H9 (cell line): ENCODE data around the gene PDPK1. TPM values are rescaled to one million over a fixed set of nuclear protein-coding genes. Genes with fewer than 3 reads are reported as not detected.
"Not testable (repeated sequence)": the region's sequence is repeated elsewhere in the genome, so short reads cannot be mapped to it uniquely, and the experiment has no call there.

Experiments used
- DNase-seq: peaks from one replicate; pipeline ENCODE4 v3.0.0-alpha.2; 2017
- H2AFZ ChIP-seq: one replicate; pipeline ENCODE4 v1.6.1; 2013; ENCODE audit warnings: mild to moderate bottlenecking, low read length, control low read depth, moderate library complexity
- H2AK5ac ChIP-seq: 2 replicates; pipeline ENCODE4 v1.6.1; 2013; ENCODE audit warnings: low read length, control low read depth, mixed read lengths; ENCODE audit not compliant: insufficient read length
- H2BK120ac ChIP-seq: one replicate; pipeline ENCODE4 v1.6.1; 2013; ENCODE audit warnings: low read depth, mild to moderate bottlenecking, low read length, control low read depth, inconsistent platforms; ENCODE audit not compliant: poor library complexity, severe bottlenecking
- H2BK12ac ChIP-seq: 2 replicates; pipeline ENCODE4 v1.6.1; 2013; ENCODE audit warnings: low read length, control low read depth, mixed read lengths, low read depth; ENCODE audit not compliant: insufficient read length
- H2BK15ac ChIP-seq: 2 replicates; pipeline ENCODE4 v1.6.1; 2013; ENCODE audit warnings: low read depth, low read length, control low read depth
- H2BK20ac ChIP-seq: one replicate; pipeline ENCODE4 v1.6.1; 2013; ENCODE audit warnings: low read depth, mild to moderate bottlenecking, low read length, control low read depth, inconsistent platforms; ENCODE audit not compliant: poor library complexity, severe bottlenecking
- H2BK5ac ChIP-seq: 2 replicates; pipeline ENCODE4 v1.6.1; 2013; ENCODE audit warnings: low read length, control low read depth, mixed read lengths; ENCODE audit not compliant: insufficient read length
- H3K14ac ChIP-seq: 2 replicates; pipeline ENCODE4 v1.6.1; 2013; ENCODE audit warnings: low read length, control low read depth; ENCODE audit not compliant: insufficient read depth
- H3K18ac ChIP-seq: 2 replicates; pipeline ENCODE4 v1.6.1; 2013; ENCODE audit warnings: low read depth, mild to moderate bottlenecking, mixed read lengths, low read length, control low read depth; ENCODE audit not compliant: insufficient read length
- H3K23ac ChIP-seq: 2 replicates; pipeline ENCODE4 v1.6.1; 2013; ENCODE audit warnings: low read length, control low read depth, mixed read lengths, low read depth; ENCODE audit not compliant: insufficient read length
- H3K23me2 ChIP-seq: 2 replicates; pipeline ENCODE4 v1.6.1; 2013; ENCODE audit warnings: low read depth, mild to moderate bottlenecking, mixed read lengths, low read length, control low read depth; ENCODE audit not compliant: insufficient read length, poor library complexity, severe bottlenecking
- H3K27ac ChIP-seq: 2 replicates; pipeline ENCODE4 v1.5.1; 2013; ENCODE audit warnings: low read length, control low read depth, mixed read lengths, low read depth; ENCODE audit not compliant: insufficient read length
- H3K27me3 ChIP-seq: 2 replicates; pipeline ENCODE4 v1.6.1; 2013; ENCODE audit warnings: low read length, control low read depth, inconsistent platforms; ENCODE audit not compliant: insufficient read depth
- H3K4ac ChIP-seq: 2 replicates; pipeline ENCODE4 v1.6.1; 2013; ENCODE audit warnings: low read depth, mild to moderate bottlenecking, control low read depth, inconsistent platforms, low read length, moderate library complexity
- H3K4me1 ChIP-seq: 2 replicates; pipeline ENCODE4 v1.6.1; 2013; ENCODE audit warnings: low read length, control low read depth, inconsistent platforms; ENCODE audit not compliant: insufficient read depth
- H3K4me2 ChIP-seq: 2 replicates; pipeline ENCODE4 v1.6.1; 2013; ENCODE audit warnings: low read length, control low read depth, mixed read lengths; ENCODE audit not compliant: insufficient read length, insufficient read depth
- H3K56ac ChIP-seq: 2 replicates; pipeline ENCODE4 v1.6.1; 2013; ENCODE audit warnings: low read depth, mild to moderate bottlenecking, mixed read lengths, low read length, control low read depth; ENCODE audit not compliant: insufficient read length
- H3K79me1 ChIP-seq: 2 replicates; pipeline ENCODE4 v1.6.1; 2013; ENCODE audit warnings: low read depth, mild to moderate bottlenecking, moderate library complexity, low read length, control low read depth, inconsistent platforms; ENCODE audit not compliant: insufficient read depth, poor library complexity, severe bottlenecking
- H3K79me2 ChIP-seq: 2 replicates; pipeline ENCODE4 v1.6.1; 2013; ENCODE audit warnings: low read length, control low read depth, inconsistent platforms; ENCODE audit not compliant: insufficient read depth
- H3K9ac ChIP-seq: 2 replicates; pipeline ENCODE4 v1.6.1; 2013; ENCODE audit warnings: low read length, control low read depth, mixed read lengths; ENCODE audit not compliant: insufficient read length; ENCODE audit errors: extremely low read depth
- H3K9me3 ChIP-seq: one replicate; pipeline ENCODE4 v1.6.1; 2013; ENCODE audit warnings: low read depth, low read length, inconsistent platforms; ENCODE audit not compliant: control insufficient read depth
- H3T11ph ChIP-seq: one replicate; pipeline ENCODE4 v1.6.1; 2013; ENCODE audit warnings: mild to moderate bottlenecking, low read length, control low read depth, inconsistent platforms
- H4K20me1 ChIP-seq: one replicate; pipeline ENCODE4 v1.6.1; 2013; ENCODE audit not compliant: control insufficient read depth, insufficient read length, insufficient read depth
- H4K5ac ChIP-seq: 2 replicates; pipeline ENCODE4 v1.6.1; 2013; ENCODE audit warnings: low read depth, mild to moderate bottlenecking, mixed read lengths, low read length, control low read depth; ENCODE audit not compliant: insufficient read length
- H4K8ac ChIP-seq: replicated peaks from 2 replicates; pipeline ENCODE4 v1.6.1; 2013; ENCODE audit warnings: low read length, control low read depth, mixed read lengths, low read depth; ENCODE audit not compliant: insufficient read length
- H4K91ac ChIP-seq: 2 replicates; pipeline ENCODE4 v1.6.1; 2013; ENCODE audit warnings: low read depth, mild to moderate bottlenecking, moderate library complexity, mixed read lengths, low read length, control low read depth; ENCODE audit not compliant: insufficient read length
- H3K27ac Mint-ChIP-seq, 3 experiments: 2 replicates in 2 of 3; 3 replicates in 1 of 3; pipeline ENCODE4 v1.8.0; 2020 to 2021; ENCODE audit warnings: mixed read lengths in 3 of 3, mild to moderate bottlenecking in 1 of 3, moderate library complexity in 1 of 3
- H3K27me3 Mint-ChIP-seq: 2 replicates; pipeline ENCODE4 v1.8.0; 2021; ENCODE audit warnings: low read depth, mild to moderate bottlenecking, moderate library complexity, mixed read lengths
- H3K36me3 Mint-ChIP-seq, 3 experiments: 2 replicates in 2 of 3; 3 replicates in 1 of 3; pipeline ENCODE4 v1.8.0; 2020 to 2021; ENCODE audit warnings: low read depth in 3 of 3, mixed read lengths in 3 of 3; ENCODE audit not compliant: insufficient read depth in 1 of 3
- H3K4me1 Mint-ChIP-seq, 2 experiments: 2 replicates each; pipeline ENCODE4 v1.8.0; 2020; ENCODE audit warnings: mixed read lengths in 2 of 2
- H3K4me3 Mint-ChIP-seq, 2 experiments: 2 replicates in 1 of 2; 3 replicates in 1 of 2; pipeline ENCODE4 v1.8.0; 2020 to 2021; ENCODE audit warnings: mild to moderate bottlenecking in 2 of 2, mixed read lengths in 2 of 2, moderate library complexity in 1 of 2
- H3K9me3 Mint-ChIP-seq, 2 experiments: 2 replicates in 1 of 2; 3 replicates in 1 of 2; pipeline ENCODE4 v1.8.0; 2020; ENCODE audit warnings: mild to moderate bottlenecking in 2 of 2, mixed read lengths in 2 of 2, moderate library complexity in 1 of 2
- CTCF ChIP-seq: fragments of 200-600 bp; sonication (generic); conservative IDR thresholded peaks from 3 replicates; pipeline ENCODE4 v1.8.0; 2021; ENCODE audit warnings: antibody characterized with exemption, mild to moderate bottlenecking
- WGBS: extraction: QIAGEN DNeasy Blood & Tissue Kit; methylation state at CpG from one replicate; pipeline ENCODE4 v1.1.7; 2013; ENCODE audit warnings: missing lambda C conversion rate, low lambda C conversion rate, mixed read lengths; ENCODE audit not compliant: insufficient read length; ENCODE audit errors: extremely low coverage; 5-methylcytosine and 5-hydroxymethylcytosine counted together
- total RNA-seq: library from RNA; stranded (reverse); gene quantifications from 2 replicates; pipeline ENCODE4 v1.2.1, GENCODE V29; 2021

The PDPK1 gene
- total RNA-seq, 1 experiment from 2014 or later, result 32.8 TPM

- no peak overlapping the region for H3K56ac ChIP-seq
- no peak overlapping the region for H2BK15ac ChIP-seq
- H4K8ac ChIP-seq, result no peak overlapping the region
- Mint-ChIP-seq H3K27ac (no peak overlapping the region), H3K9me3 (no peaks in the 10 kb centered on the region), H3K27me3 (no peaks in the 10 kb centered on the region), H3K4me1 (peaks cover 0 to 2% of the 10 kb centered on the region in 2 experiments; a peak in 1 of 4 replicates), H3K36me3 (peaks cover 0 to 22% (median 17%) of the 10 kb centered on the region in 3 experiments; a peak in 4 of 7 replicates), H3K4me3 (no peak overlapping the region)
- no peak for DNase-seq
- no peak overlapping the region for H3K9ac ChIP-seq
- no peak for TF ChIP-seq CTCF
- no peaks in the 10 kb centered on the region for H3K9me3 ChIP-seq
- H3K18ac ChIP-seq, result no peak overlapping the region
- H3K79me1 ChIP-seq, result no peaks in the 10 kb centered on the region
- H4K91ac ChIP-seq, result no peak overlapping the region
- H3K4me2 ChIP-seq, result no peak overlapping the region
- H3K79me2 ChIP-seq, result no peaks in the 10 kb centered on the region
- H3T11ph ChIP-seq, result no peak overlapping the region
- H2BK5ac ChIP-seq, result no peak overlapping the region
- H4K5ac ChIP-seq, result no peak overlapping the region
- no peak overlapping the region for H2BK120ac ChIP-seq
- no peak overlapping the region for H3K23ac ChIP-seq
- H3K4me1 ChIP-seq, result no peaks in the 10 kb centered on the region
- H2BK20ac ChIP-seq, result no peak overlapping the region
- no peaks in the 10 kb centered on the region for H3K23me2 ChIP-seq
- no peak overlapping the region for H3K27ac ChIP-seq
- H2AFZ ChIP-seq, result no peak overlapping the region
- H2AK5ac ChIP-seq, result no peak overlapping the region
- H2BK12ac ChIP-seq, result no peak overlapping the region
- no peaks in the 10 kb centered on the region for H4K20me1 ChIP-seq
- H3K27me3 ChIP-seq, result no peaks in the 10 kb centered on the region
- no peak overlapping the region for H3K4ac ChIP-seq
- H3K14ac ChIP-seq, result no peak overlapping the region
- no CpG with 5 or more reads among the region's 9 CpGs for WGBS
Observed at GRCh38 chr16:2598723-2599122, 60.9 kb downstream of the PDPK1 start.

DNA sequence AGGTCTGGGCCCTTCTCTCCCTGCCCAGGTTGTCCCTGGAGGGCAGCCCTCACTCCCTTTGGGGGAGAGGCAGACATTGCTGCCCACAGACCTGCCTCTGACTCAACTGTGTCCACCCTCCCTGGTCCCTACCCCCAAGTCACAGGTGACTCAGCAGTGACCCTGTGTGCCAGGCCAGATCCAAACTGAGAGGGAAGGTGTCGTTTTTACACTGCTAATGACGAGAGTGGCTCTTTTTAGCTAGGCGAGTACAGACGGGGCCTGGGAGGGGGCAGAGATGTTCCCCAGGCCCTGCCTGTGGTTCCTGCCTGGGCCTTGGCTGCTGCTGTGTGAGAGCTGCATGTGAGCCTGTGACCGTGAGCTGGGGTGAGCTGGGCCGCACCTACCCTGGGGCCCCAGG lies 61.3 kb downstream of the PDPK1 start:
- H4K5ac ChIP-seq, H3K79me1 ChIP-seq, H4K8ac ChIP-seq, DNase-seq, H3K9ac ChIP-seq, H3K27ac Mint-ChIP-seq, H2AFZ ChIP-seq, H3K27me3 Mint-ChIP-seq, H3K56ac ChIP-seq, H2BK12ac ChIP-seq, H3K27ac ChIP-seq, H2BK15ac ChIP-seq, H3K4ac ChIP-seq, H3T11ph ChIP-seq, H2AK5ac ChIP-seq, H3K23me2 ChIP-seq, H2BK20ac ChIP-seq, H3K23ac ChIP-seq, H3K4me1 Mint-ChIP-seq, H3K27me3 ChIP-seq, H3K4me1 ChIP-seq, H3K4me3 Mint-ChIP-seq, H3K9me3 Mint-ChIP-seq, H2BK120ac ChIP-seq, H3K18ac ChIP-seq, H3K9me3 ChIP-seq, H3K14ac ChIP-seq, H4K20me1 ChIP-seq, H2BK5ac ChIP-seq, H3K79me2 ChIP-seq, H4K91ac ChIP-seq, H3K4me2 ChIP-seq: not testable (repeated sequence)
- no CpG with 5 or more reads among the region's 6 CpGs for WGBS
- H3K36me3 Mint-ChIP-seq, result peaks cover 0 to 22% (median 15%) of the 10 kb centered on the region in 3 experiments; a peak in 4 of 7 replicates
